HG02885 (cell line): ENCODE results near the gene OCIAD2.
"Not testable (repeated sequence)": the region's sequence is repeated elsewhere in the genome, so short reads cannot be mapped to it uniquely, and the experiment has no call there.

Source experiments
- ATAC-seq: cut with Tn5 transposase; IDR thresholded peaks from one replicate; pipeline ENCODE4 v1.9.1; 2021; ENCODE audit warnings: mild to moderate bottlenecking; ENCODE audit not compliant: unreplicated experiment, poor library complexity

Gene OCIAD2

DNA sequence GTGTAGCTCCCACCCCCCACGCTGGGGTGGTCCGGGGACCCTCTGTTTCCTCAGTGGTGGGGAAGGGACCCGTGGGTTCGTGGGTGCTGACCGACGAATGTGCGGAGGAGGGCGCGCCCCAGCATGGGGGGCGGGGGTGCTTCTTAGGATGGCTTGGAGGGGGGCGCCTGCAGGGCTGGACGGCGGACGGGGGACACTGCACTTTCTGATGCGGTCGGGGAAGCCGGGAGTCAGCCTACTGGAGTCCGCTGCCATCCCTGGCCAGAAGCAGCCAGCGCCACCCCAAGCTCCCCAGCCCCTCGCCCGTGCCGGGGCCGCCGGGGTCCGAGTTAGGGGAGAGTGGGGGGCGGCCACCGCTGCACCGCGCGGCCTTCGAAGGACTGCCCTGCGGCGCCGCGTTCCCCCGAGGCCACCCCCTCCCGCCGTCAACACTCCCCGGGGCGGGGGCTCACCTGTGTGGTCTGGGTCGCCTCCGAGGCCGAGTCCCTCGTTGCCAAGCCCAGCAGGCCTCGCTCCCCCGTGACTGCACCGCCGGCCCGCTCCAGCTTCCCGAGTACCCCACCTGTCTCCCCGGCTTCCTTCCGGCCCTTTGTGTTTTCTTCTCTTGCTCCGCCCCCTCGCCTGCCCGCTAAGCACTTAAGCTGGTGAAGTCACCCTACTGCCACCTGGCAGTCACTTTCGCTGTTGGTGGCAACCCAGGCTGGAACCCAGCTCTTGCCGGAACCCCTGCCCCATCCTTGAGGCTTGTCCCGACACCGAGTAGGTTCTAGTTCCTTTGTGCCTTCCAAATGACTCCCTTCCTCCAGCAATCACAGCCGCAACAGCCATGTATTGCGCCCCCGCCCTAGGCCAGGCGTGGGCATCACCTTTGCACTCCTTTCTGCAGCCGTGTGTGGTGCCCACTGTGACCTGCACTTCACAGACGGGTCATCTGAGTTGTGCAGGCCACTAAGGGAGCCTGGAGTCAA is at the start of gene OCIAD2:
TSS of gene OCIAD2 (minus strand) at position 569 of the 968 bp plus-strand sequence. CDS start 2,225 bp downstream, outside the sequence.
- peak; percentile 97 for ATAC-seq

DNA sequence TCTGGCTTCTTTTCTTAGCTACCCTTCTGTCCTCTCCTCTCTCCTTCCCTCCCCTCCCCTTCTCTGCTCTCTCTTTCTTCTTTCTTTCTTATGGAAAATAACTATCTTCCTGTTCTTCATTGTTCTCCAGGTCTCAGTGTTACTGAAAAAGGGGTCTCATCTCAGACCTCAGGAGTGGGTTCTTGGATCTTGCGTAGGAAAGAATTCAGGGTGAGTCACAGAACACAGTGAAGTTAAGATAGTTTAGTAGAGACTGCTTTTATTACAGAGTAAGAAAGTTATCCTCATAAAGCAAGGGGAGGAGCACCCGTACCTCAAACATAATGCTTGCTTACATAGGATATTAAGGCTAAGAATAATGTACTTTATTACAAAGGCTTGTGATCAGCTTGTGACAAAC is 47.7 kb upstream of the OCIAD2 start:
- no peak for ATAC-seq

GRCh38 chr4:48949518-48950219 is 43.1 kb upstream of the OCIAD2 start:
- no peak for ATAC-seq

- ATAC-seq: no peak
Observed at GRCh38 chr4:48949086-48949485, 42.5 kb upstream of the OCIAD2 start.

- no peak for ATAC-seq
Observed at GRCh38 chr4:48947731-48948130, 41.2 kb upstream of the OCIAD2 start.

- ATAC-seq: no peak
Observed at GRCh38 chr4:48945981-48946380, 39.4 kb upstream of the OCIAD2 start.

GRCh38 chr4:48944756-48945241 is 38.2 kb upstream of the OCIAD2 start:
- ATAC-seq: no peak

DNA sequence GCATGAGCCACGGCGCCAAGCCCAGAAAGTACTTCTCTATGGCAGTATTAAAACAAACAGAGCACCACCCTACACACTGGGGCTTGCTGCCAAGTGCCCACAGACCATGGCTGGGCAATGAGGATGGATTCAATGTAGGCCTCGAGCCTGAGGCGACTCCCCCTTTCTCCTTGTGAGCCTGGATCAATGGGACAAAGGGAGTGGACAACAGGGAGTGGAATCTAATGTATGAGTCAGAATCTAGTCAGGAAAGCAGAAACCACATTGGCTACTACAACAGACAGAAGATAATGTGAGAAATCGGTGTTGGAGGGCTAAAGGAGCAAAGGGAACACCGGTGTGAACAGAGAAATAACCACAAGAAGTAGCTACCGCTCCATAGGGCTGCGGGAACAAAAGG is 37.7 kb upstream of the OCIAD2 start:
- no peak for ATAC-seq

DNA sequence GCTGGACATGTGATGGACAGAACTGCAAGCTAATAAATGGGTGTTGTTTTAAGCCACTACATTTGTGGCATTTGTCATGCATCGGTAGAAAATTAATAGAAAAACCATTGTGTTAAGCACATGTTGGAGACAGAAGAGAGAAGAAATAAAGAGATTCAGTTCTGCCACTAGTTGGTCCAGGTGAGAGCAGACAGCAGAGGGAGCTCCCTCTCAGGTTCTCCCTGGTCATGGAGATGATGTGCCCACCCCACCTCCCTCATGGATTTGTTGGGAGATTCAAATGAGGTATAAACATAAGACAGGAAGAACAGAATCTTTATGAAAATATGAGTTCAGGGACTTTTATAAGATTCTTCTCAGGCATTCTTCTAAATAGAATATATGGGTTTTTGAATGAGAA is 36.8 kb upstream of the OCIAD2 start:
- no peak for ATAC-seq

GRCh38 chr4:48939785-48940184 is 33.2 kb upstream of the OCIAD2 start:
- no peak for ATAC-seq

DNA sequence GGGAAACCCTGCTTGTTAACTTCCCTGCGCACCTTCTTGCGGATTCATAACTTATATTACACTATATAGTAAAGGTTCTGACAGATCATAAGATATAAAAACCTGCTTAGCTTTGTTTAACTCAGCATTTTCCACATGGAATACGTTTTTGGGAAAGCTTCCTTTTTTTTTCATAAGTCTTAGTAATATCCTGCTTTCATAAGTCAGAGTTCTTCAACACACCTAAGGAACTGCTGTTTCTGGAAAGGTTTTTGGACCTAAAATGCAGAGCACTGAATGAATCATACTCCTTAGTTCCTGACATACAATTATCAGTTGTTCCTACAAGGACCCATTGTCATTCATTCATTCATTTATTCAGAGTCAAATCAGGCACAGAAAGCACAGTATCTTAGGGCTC is 32.3 kb upstream of the OCIAD2 start:
- no peak for ATAC-seq

- ATAC-seq: no peak
Observed at GRCh38 chr4:48937033-48937432, 30.5 kb upstream of the OCIAD2 start.

DNA sequence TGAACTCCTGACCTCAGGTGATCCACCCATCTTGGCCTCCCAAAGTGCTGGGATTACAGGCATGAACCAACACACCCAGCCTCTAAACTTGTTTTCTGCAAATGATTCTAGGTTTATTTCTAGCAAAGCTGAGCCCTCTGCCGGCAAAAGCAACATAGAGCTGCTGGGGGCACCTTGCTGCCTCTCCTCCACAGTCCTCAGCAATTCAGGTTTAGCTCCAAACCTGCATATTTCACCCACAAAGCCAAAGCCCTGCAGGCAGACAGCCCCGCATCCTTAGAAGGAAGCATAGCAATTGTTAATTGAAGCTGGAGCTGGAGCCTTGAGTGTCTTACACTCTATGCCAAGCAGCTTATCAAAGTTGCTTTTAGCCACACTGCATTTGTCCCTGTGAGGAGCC is 24.9 kb upstream of the OCIAD2 start:
- no peak for ATAC-seq

GRCh38 chr4:48930654-48931053 is 24.1 kb upstream of the OCIAD2 start:
- ATAC-seq: no peak

DNA sequence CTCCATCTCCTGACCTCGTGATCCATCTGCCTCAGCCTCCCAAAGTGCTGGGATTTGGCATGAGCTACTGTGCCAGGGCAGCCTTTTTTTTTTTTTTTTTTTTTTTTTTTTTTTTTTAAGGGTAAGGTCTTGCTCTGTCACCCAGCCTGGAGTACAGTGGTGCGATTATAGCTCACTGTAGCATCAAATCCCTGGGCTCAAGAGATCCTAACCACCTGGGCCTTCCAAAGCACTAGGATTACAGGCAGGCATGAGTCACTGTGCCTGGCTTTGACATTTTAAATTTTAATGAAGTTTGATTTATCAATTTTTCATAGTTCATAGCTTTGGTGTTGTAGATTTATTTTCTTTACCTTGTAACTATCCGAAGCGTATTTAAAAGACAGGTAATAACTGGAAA is 17.8 kb upstream of the OCIAD2 start:
- no peak for ATAC-seq

DNA sequence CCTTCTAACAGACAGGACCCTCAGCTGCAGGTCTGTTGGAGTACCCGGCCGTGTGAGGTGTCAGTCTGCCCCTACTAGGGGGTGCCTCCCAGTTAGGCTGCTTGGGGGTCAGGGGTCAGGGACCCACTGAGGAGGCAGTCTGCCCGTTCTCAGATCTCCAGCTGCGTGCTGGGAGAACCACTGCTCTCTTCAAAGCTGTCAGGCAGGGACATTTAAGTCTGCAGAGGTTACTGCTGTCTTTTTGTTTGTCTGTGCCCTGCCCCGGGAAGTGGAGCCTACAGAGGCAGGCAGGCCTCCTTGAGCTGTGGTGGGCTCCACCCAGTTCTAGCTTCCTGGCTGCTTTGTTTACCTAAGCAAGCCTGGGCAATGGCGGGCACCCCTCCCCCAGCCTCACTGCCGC is 16.5 kb upstream of the OCIAD2 start:
- ATAC-seq: not testable (repeated sequence)

GRCh38 chr4:48914311-48914710 is 7.7 kb upstream of the OCIAD2 start:
- ATAC-seq: no peak

- no peak for ATAC-seq
Observed at GRCh38 chr4:48913346-48913745, 6.8 kb upstream of the OCIAD2 start.

DNA sequence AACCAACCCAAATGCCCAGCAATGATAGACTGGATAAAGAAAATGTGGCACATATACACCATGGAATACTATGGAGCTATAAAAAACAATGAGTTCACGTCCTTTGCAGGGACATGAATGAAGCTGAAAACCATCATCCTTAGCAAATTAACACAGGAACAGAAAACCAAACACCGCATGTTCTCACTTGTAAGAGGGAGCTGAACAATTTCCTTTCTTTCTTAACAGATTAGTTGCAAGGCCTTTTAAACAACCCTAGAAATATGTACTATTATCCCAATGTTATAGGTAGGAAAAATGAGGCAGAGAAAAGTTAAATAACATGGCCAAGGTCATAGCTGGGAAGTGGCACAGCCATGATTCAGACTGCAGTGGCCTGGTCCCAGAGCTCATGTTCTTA is 5.8 kb upstream of the OCIAD2 start:
- no peak for ATAC-seq

DNA sequence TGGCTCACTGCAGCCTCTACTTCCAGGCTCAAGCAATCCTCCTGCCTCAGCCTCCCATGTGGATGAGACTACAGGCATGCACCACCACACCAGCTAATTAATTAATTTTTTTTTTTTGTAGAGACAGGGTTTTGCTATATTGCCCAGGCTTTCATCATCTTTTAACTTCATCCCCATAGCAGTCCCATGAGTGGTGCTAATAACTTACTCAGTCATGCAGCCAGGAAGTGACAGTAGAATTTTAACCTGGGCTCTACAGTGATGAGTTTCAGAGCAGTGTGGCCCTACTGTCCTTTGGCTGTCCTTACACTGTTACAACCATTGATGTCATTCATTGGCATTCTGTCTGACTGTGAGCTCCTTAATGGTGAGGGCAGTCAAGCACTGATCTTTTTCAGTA is 3.9 kb upstream of the OCIAD2 start:
- no peak for ATAC-seq

DNA sequence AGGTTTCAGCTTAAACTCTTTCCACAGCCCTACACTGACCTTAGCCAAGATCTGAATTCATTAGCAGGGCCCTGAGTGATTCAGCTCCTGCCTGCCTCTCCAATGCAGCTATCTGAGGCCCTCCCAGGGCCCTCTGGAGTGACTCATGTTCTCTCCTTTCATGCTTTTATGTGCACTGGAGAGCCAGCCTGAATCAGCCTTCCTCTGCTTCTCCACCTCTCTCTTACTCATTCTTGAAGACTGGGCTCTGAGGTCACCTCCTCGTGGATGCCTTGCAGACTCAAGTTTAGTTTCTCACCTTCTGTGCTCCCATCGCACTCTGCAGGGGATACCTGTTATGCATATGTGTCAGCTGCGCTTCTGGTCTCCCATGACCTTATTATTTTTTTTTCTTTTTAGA is 3.1 kb upstream of the OCIAD2 start:
- no peak for ATAC-seq
